ENCODE measurements around the gene MSH2. TPM values are rescaled to one million over a fixed set of nuclear protein-coding genes. Genes with fewer than 3 reads are reported as not detected.
"Not testable (repeated sequence)": the region's sequence is repeated elsewhere in the genome, so short reads cannot be mapped to it uniquely, and the experiment has no call there.

Gene MSH2
- total RNA-seq, 1 donor from 2014 or later = 16.0 TPM

DNA sequence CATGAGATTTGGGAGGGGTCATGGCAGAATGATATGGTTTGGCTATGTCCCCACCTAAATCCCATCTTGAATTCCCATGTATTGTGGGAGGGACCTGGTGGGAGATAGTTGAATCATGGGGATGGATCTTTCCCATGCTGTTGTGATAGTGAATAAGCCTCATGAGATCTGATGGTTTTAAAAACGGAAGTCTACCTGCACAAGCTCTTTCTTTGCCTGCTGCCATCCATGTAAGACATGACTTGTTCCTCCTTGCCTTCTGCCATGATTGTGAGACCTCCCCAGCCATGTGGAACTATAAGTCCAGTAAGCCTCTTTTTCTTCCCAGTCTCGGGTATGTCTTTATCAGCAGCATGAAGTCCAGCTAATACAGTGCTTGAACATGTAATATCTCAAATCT, 5.0 kb downstream of the MSH2 start:
- H3K36me3 ChIP-seq (ENCODE audit: insufficient read depth, low read length); H3K4me3 Mint-ChIP-seq (ENCODE audit: unreplicated experiment); H3K4me1 ChIP-seq (ENCODE audit: insufficient read depth, low read length); H3K4me3 ChIP-seq (ENCODE audit: insufficient read depth, low read depth, low read length); H3K27me3 Mint-ChIP-seq (ENCODE audit: low read depth, unreplicated experiment); H3K9ac ChIP-seq (ENCODE audit: low read length); H3K27ac ChIP-seq (ENCODE audit: low read depth, low read length); H3K27me3 ChIP-seq (ENCODE audit: insufficient read depth, low read length); FAIRE-seq; H3K36me3 Mint-ChIP-seq (ENCODE audit: low read depth, unreplicated experiment); H3K4me1 Mint-ChIP-seq (ENCODE audit: low read depth, unreplicated experiment); DNase-seq (ENCODE audit: low read depth); H3K9me3 ChIP-seq (ENCODE audit: insufficient read depth, low read depth, low read length); H3K4me2 ChIP-seq (ENCODE audit: low read length); H2AFZ ChIP-seq (ENCODE audit: low read depth, low read length); H3K9me3 Mint-ChIP-seq (ENCODE audit: unreplicated experiment); H3K27ac Mint-ChIP-seq (ENCODE audit: unreplicated experiment): not testable (repeated sequence)
- H4K20me1 ChIP-seq (ENCODE audit: insufficient read depth, low read length) = peaks cover 15% of the 10 kb centered on the region
- H3K79me2 ChIP-seq (ENCODE audit: insufficient read depth, low read length) = peaks cover 54% of the 10 kb centered on the region

DNA sequence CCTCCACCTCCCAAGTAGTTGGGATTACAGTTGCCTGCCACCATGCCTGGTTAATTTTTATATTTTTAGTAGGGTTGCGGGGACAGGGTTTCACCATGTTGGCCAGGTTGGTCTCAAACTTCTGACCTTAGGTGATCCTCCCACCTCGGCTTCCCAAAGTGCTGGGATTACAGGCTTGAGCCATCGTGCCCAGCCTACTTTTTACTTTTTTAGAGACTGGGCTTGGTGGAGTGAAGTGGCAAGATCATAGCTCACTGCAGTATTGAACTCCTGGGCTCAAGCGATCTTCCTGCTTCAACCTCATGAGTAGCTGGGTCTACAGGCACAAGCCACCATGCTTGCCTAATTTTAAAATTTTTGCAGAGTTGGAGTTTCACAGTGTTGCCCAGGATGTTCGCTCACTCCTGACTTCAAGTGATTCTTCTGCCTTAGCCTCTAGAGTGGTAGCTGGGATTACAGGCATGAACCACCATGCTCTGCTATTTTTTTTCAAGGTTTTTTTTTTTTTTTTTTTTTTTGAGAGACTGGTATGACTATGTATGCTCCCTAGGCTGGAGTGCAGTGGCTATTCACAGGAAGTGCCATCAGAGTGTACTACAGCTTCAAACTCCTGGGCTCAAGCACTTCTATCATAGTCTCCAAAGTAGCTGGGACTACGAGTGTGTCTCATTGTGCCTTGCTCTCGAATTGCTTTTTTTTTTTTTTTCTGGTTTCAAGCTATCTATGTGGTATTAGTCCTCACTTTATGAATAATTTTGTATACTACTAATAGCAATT, 11.9 kb downstream of the MSH2 start:
- Histone ChIP-seq H3K79me2 (ENCODE audit: insufficient read depth, low read length) (no peaks in the 10 kb centered on the region), H3K4me1 (ENCODE audit: insufficient read depth, low read length) (no peaks in the 10 kb centered on the region), H3K27ac (ENCODE audit: low read depth, low read length) (no peak overlapping the region), H3K4me2 (ENCODE audit: low read length) (no peak overlapping the region), H3K4me3 (ENCODE audit: insufficient read depth, low read depth, low read length) (no peak overlapping the region), H2AFZ (ENCODE audit: low read depth, low read length) (no peak overlapping the region), H3K27me3 (ENCODE audit: insufficient read depth, low read length) (no peaks in the 10 kb centered on the region), H3K9me3 (ENCODE audit: insufficient read depth, low read depth, low read length) (no peaks in the 10 kb centered on the region), H4K20me1 (ENCODE audit: insufficient read depth, low read length) (no peaks in the 10 kb centered on the region), H3K9ac (ENCODE audit: low read length) (no peak overlapping the region), H3K36me3 (ENCODE audit: insufficient read depth, low read length) (peaks cover 12% of the 10 kb centered on the region)
- Mint-ChIP-seq H3K4me1 (ENCODE audit: low read depth, unreplicated experiment) (no peaks in the 10 kb centered on the region), H3K27me3 (ENCODE audit: low read depth, unreplicated experiment) (no peaks in the 10 kb centered on the region), H3K36me3 (ENCODE audit: low read depth, unreplicated experiment) (peaks cover 3% of the 10 kb centered on the region), H3K27ac (ENCODE audit: unreplicated experiment) (no peak overlapping the region), H3K4me3 (ENCODE audit: unreplicated experiment) (no peak overlapping the region), H3K9me3 (ENCODE audit: unreplicated experiment) (no peaks in the 10 kb centered on the region)
- no peak for FAIRE-seq
- DNase-seq (ENCODE audit: low read depth) = no peak
- TF ChIP-seq EZH2 (IDR thresholded peaks at IDR 0.05; ENCODE audit: insufficient read depth, low read length) = no peak
- TF ChIP-seq, protein P1, sequence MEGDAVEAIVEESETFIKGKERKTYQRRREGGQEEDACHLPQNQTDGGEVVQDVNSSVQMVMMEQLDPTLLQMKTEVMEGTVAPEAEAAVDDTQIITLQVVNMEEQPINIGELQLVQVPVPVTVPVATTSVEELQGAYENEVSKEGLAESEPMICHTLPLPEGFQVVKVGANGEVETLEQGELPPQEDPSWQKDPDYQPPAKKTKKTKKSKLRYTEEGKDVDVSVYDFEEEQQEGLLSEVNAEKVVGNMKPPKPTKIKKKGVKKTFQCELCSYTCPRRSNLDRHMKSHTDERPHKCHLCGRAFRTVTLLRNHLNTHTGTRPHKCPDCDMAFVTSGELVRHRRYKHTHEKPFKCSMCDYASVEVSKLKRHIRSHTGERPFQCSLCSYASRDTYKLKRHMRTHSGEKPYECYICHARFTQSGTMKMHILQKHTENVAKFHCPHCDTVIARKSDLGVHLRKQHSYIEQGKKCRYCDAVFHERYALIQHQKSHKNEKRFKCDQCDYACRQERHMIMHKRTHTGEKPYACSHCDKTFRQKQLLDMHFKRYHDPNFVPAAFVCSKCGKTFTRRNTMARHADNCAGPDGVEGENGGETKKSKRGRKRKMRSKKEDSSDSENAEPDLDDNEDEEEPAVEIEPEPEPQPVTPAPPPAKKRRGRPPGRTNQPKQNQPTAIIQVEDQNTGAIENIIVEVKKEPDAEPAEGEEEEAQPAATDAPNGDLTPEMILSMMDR (IDR thresholded peaks at IDR 0.05; ENCODE audit: insufficient read depth, low read depth, low read length) = no peak

DNA sequence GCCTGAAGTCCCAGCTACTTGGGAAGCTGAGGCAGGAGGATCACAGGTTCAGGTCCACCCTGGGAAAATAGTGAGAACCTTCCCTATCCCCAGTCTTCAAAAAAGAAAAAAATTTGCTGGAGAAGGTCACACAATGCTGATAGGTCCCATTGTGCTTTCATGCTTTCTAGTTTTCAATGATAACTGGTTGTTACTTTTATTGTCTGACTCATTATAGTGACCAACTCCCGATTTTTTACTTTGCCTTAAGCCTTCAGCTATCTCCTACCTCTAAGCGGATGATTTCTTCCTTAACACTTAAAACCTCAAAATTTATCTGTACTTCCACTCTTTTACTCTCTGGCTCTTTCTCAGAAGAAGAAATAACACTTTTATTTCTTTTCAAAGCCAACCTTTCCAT, 17.3 kb downstream of the MSH2 start:
- FAIRE-seq (no peak), DNase-seq (ENCODE audit: low read depth) (no peak)
- TF ChIP-seq, protein P1 (IDR thresholded peaks at IDR 0.05; ENCODE audit: insufficient read depth, low read depth, low read length) = no peak
- no peak for TF ChIP-seq EZH2 (IDR thresholded peaks at IDR 0.05; ENCODE audit: insufficient read depth, low read length)
- no peak overlapping the region for H2AFZ ChIP-seq (ENCODE audit: low read depth, low read length)
- H3K27me3 ChIP-seq (ENCODE audit: insufficient read depth, low read length) = no peaks in the 10 kb centered on the region
- H3K79me2 ChIP-seq (ENCODE audit: insufficient read depth, low read length) = no peaks in the 10 kb centered on the region
- no peak overlapping the region for H3K4me2 ChIP-seq (ENCODE audit: low read length)
- H3K36me3 ChIP-seq (ENCODE audit: insufficient read depth, low read length) = peaks cover 3% of the 10 kb centered on the region
- peaks cover 5% of the 10 kb centered on the region for H3K36me3 Mint-ChIP-seq (ENCODE audit: low read depth, unreplicated experiment)
- no peaks in the 10 kb centered on the region for H3K27me3 Mint-ChIP-seq (ENCODE audit: low read depth, unreplicated experiment)
- no peak overlapping the region for H3K4me3 Mint-ChIP-seq (ENCODE audit: unreplicated experiment)
- H3K4me3 ChIP-seq (ENCODE audit: insufficient read depth, low read depth, low read length) = no peak overlapping the region
- no peaks in the 10 kb centered on the region for H3K4me1 Mint-ChIP-seq (ENCODE audit: low read depth, unreplicated experiment)
- H3K27ac ChIP-seq (ENCODE audit: low read depth, low read length) = no peak overlapping the region
- H3K9ac ChIP-seq (ENCODE audit: low read length) = no peak overlapping the region
- H3K27ac Mint-ChIP-seq (ENCODE audit: unreplicated experiment) = no peak overlapping the region
- H4K20me1 ChIP-seq (ENCODE audit: insufficient read depth, low read length) = no peaks in the 10 kb centered on the region
- H3K9me3 Mint-ChIP-seq (ENCODE audit: unreplicated experiment) = no peaks in the 10 kb centered on the region
- peaks cover 4% of the 10 kb centered on the region for H3K4me1 ChIP-seq (ENCODE audit: insufficient read depth, low read length)
- no peaks in the 10 kb centered on the region for H3K9me3 ChIP-seq (ENCODE audit: insufficient read depth, low read depth, low read length)

DNA sequence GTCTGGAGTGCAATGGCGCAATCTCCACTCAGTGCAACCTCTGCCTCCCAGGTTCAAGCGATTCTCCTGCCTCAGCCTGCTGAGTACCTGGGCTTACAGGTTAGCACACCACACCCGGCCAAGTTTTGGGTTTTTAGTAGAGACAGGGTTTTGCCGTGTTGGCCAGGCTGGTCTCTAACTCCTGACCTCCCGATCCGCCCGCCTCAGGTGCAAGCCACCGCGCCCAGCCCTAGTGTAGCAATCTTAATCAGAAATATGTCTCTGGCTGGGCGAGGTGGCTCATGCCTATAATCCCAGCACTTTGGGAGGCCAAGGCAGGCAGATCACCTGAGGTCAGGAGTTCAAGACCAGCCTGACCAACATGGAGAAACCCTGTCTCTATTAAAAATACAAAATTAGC, 17.7 kb downstream of the MSH2 start:
- H3K4me3 Mint-ChIP-seq (ENCODE audit: unreplicated experiment); H3K79me2 ChIP-seq (ENCODE audit: insufficient read depth, low read length); H2AFZ ChIP-seq (ENCODE audit: low read depth, low read length); DNase-seq (ENCODE audit: low read depth); H3K4me2 ChIP-seq (ENCODE audit: low read length); H3K9me3 Mint-ChIP-seq (ENCODE audit: unreplicated experiment); H3K27me3 Mint-ChIP-seq (ENCODE audit: low read depth, unreplicated experiment); H4K20me1 ChIP-seq (ENCODE audit: insufficient read depth, low read length); H3K27ac ChIP-seq (ENCODE audit: low read depth, low read length); H3K27me3 ChIP-seq (ENCODE audit: insufficient read depth, low read length); H3K4me3 ChIP-seq (ENCODE audit: insufficient read depth, low read depth, low read length); H3K27ac Mint-ChIP-seq (ENCODE audit: unreplicated experiment); FAIRE-seq; H3K9ac ChIP-seq (ENCODE audit: low read length); H3K4me1 ChIP-seq (ENCODE audit: insufficient read depth, low read length); H3K36me3 ChIP-seq (ENCODE audit: insufficient read depth, low read length); H3K9me3 ChIP-seq (ENCODE audit: insufficient read depth, low read depth, low read length); H3K36me3 Mint-ChIP-seq (ENCODE audit: low read depth, unreplicated experiment); H3K4me1 Mint-ChIP-seq (ENCODE audit: low read depth, unreplicated experiment): not testable (repeated sequence)

All from astrocyte (in vitro differentiated cells and primary cell).